Fibroblast of lung (primary cell): ENCODE results near the gene CUTA.

ENCODE experiments used
- EZH2 ChIP-seq: IDR thresholded peaks from 2 replicates; pipeline ENCODE4 v1.5.1; 2012; ENCODE audit warnings: low read length, control low read depth, mild to moderate bottlenecking; ENCODE audit errors: missing control alignments
- TF ChIP-seq, protein P1 (sequence below), 2 donors: IDR thresholded peaks in 1 of 2; conservative IDR thresholded peaks in 1 of 2; 1 replicate in 1 of 2; 2 replicates in 1 of 2; pipeline ENCODE4 v1.5.1; 2011 to 2012; ENCODE audit warnings: low read length in 2 of 2, control low read depth in 1 of 2, inconsistent platforms in 1 of 2, low read depth in 1 of 2, mild to moderate bottlenecking in 1 of 2

DNA sequence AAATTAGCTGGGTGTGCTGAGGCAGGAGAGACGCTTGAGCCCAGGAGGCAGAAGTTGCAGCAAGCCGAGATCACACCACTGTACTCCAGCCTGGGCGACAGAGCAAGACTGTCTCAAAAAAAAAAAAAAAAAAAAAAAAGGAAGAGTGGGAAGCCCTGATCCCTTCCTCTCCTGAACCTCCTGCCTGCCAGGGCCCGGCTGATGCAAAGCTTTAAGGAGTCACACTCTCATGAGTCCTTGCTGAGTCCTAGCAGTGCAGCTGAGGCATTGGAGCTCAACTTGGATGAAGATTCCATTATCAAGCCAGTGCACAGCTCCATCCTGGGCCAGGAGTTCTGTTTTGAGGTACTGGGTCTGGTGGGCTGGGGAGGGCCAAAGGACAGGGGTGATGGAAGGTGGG, 17.1 kb upstream of the CUTA start:
- TF ChIP-seq EZH2: no peak
- TF ChIP-seq, protein P1, sequence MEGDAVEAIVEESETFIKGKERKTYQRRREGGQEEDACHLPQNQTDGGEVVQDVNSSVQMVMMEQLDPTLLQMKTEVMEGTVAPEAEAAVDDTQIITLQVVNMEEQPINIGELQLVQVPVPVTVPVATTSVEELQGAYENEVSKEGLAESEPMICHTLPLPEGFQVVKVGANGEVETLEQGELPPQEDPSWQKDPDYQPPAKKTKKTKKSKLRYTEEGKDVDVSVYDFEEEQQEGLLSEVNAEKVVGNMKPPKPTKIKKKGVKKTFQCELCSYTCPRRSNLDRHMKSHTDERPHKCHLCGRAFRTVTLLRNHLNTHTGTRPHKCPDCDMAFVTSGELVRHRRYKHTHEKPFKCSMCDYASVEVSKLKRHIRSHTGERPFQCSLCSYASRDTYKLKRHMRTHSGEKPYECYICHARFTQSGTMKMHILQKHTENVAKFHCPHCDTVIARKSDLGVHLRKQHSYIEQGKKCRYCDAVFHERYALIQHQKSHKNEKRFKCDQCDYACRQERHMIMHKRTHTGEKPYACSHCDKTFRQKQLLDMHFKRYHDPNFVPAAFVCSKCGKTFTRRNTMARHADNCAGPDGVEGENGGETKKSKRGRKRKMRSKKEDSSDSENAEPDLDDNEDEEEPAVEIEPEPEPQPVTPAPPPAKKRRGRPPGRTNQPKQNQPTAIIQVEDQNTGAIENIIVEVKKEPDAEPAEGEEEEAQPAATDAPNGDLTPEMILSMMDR (conservative IDR thresholded peaks at IDR 0.05 in 1 of 2, IDR thresholded peaks at IDR 0.05 in 1 of 2; ENCODE audit: low read depth in 1 of 2, low read length in 2 of 2): no peak
